Inflammatory macrophage treated with lipopolysaccharide for 4 hours (primary cell): ENCODE data around the gene DALRD3.
"Not testable (repeated sequence)": the region's sequence is repeated elsewhere in the genome, so short reads cannot be mapped to it uniquely, and the experiment has no call there.

Experiments used
- DNase-seq: peaks from one replicate; pipeline ENCODE4 v3.0.0-alpha.2; 2020

DALRD3 gene

DNA sequence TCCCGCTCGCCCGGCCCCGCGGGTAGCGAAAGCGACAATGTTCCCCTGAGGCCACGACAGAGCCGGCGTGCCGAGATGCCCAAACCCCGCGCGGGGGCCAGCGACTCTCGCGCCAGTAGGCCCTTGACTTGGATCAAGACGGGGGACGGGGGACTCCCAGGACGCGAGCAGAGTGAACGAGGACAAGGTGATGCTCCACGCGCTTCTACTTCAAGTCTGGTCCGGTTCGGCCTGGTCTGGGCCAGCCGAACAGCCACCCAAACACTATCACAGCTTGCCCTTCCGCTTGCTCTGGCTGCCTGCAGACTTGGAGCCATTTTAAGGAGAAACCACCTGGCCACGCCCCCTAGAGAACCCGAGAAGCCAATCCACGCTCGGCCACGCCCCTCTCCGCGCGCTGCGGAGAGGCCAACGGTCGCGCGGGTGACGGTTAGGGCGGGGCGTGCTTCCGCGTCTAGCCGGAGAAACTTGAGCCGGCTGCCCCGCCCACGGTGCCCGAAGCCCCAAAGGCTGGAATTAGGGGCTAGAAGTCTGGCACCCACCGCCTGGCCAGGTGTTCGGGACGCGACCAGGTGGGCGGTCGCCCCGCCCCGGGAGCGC is 2.9 kb upstream of the DALRD3 start:
- peak; percentile 99 for DNase-seq

GRCh38 chr3:49020330-49021212 is 2.2 kb upstream of the DALRD3 start:
- peak; percentile 82 for DNase-seq

DNA sequence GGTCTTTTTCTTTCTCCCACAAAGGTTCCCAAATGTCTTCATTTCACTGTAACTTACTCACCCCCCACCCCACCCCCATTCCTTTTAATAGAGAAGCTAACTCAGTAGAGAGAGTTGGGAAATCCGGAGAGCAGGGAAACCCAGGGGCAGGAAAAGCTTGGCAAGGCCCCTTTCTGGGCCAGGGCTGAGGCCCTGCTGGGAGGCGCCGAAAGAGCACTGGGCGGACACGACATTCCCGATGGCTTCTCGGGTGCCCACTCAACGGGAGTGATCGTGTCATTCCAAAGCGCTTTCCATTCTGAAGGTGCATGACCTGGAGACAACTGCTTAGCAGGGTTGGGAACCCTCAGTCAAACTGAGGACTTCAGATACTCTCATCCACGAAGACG is 1.6 kb upstream of the DALRD3 start:
- peak; percentile 71 for DNase-seq

GRCh38 chr3:49018707-49019006 is 277 bp upstream of the DALRD3 start:
- no peak for DNase-seq

- no peak for DNase-seq
These were observed 980 bp downstream of the DALRD3 start for GRCh38 chr3:49017229-49017970.

- DNase-seq = no peak
These were observed 1.8 kb downstream of the DALRD3 start for GRCh38 chr3:49016414-49017228.

- DNase-seq = no peak
These were observed 2.6 kb downstream of the DALRD3 start for GRCh38 chr3:49015765-49016164.

DNA sequence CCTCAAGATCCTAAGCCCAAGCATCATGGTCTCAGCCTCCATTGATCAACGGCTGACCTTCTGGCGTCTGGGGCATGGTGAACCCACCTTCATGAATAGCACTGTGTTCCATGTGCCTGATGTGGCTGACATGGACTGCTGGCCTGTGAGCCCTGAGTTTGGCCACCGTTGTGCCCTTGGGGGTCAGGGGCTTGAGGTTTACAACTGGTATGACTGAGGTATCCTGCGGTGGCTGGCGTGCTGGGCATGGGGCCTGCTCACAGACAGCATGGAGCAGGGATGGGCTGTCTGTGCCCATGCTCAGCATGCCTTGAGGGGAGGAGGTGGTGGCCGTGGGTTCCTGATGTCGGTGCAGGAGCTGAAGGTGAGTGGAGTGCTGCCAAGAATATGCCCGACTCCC is 3.3 kb downstream of the DALRD3 start:
- no peak for DNase-seq

- peak; percentile 35 for DNase-seq
These were observed 4.4 kb downstream of the DALRD3 start for GRCh38 chr3:49013738-49014660.

DNA sequence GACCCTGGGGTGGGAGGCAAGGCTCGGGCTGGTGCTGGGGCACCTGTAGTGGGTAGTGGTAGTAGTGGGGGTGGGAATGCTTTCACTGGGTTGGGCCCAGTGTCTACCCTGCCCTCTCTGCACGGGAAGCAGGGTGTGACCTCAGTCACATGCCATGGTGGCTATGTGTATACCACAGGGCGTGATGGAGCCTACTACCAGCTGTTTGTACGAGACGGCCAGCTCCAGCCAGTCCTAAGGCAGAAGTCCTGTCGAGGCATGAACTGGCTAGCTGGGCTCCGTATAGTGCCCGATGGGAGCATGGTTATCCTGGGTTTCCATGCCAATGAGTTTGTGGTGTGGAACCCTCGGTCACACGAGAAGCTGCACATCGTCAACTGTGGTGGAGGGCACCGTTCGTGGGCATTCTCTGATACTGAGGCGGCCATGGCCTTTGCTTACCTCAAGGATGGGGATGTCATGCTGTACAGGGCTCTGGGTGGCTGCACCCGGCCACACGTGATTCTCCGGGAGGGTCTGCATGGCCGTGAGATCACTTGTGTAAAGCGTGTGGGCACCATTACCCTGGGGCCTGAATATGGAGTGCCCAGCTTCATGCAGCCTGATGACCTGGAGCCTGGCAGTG is 5.2 kb downstream of the DALRD3 start:
- no peak for DNase-seq

GRCh38 chr3:49012441-49013017 is 5.9 kb downstream of the DALRD3 start:
- no peak for DNase-seq

DNA sequence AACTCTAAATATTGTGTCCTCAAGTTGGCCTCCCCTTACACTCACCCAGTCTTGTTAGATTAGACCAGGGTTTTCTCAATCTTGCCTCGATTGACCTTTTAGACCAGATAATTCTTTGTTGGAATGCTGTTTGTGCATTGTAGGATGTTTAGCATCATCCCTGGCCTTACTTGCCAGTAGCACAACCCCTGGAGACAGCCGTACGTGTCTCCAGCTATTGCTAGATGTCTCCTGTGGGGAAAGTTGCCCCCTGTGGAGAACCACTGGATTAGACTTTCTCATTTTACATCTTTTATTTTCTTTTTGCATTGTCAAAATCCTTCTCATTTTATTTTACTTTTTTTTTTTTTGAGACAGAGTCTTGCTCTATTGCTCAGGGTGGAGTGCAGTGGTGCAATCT is 9.0 kb downstream of the DALRD3 start:
- no peak for DNase-seq

DNA sequence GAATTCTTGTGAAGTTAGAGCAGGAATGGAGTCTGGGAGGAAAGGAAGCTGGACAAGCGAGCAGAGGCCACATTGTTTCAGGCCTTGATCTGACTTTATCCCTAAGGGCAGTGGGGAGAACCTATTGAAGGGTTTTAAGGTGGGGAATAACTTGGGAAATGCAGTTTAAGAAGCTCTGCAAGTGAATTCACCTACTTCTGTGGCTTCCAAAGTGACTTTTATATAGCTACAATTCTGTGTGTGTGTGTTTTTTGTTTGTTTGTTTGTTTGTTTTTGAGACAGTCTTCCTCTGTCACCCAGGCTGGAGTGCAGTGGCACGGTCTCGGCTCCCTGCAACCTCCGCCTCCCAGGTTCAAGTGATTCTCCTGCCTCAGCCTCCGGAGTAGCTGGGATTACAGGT is 9.8 kb downstream of the DALRD3 start:
- DNase-seq = not testable (repeated sequence)

DNA sequence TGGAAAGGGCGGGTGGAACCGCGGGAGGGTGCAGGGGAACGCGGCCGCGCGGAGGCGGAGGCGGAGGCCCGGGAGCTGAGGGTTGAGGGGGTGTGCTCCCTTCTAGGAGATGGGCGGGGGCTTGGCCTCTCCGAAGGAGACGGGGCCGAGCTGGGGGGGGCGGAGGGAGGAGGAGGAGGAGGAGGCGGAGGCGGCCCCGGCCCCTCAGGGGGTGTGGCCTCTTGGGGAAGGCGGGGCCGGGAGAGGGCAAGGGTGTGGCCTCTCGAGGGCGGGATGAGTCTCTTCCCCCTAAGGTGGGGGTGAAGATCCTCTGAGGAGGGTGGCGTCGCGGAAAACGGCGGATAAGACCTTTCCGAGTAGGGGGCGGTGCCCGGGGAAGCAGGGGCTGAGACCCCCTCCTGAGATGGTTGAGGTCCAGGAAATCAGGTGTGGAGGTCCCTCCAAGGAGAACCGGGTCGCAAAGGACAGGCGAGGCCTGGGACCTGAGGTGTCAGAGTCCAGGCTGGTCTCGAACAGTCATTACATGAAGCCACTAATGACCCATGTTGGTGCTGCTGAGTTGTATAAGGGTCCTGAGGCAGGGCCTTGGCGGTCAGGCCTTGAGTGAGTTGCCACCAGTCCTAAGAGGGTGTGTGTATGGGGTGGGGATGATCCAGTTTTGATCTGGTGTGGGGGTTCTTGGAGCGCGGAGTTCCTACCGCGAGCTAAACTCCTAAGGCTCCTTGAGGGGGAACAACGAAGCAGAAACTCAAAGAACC is 10.4 kb downstream of the DALRD3 start:
- DNase-seq = peak; percentile 68

DNA sequence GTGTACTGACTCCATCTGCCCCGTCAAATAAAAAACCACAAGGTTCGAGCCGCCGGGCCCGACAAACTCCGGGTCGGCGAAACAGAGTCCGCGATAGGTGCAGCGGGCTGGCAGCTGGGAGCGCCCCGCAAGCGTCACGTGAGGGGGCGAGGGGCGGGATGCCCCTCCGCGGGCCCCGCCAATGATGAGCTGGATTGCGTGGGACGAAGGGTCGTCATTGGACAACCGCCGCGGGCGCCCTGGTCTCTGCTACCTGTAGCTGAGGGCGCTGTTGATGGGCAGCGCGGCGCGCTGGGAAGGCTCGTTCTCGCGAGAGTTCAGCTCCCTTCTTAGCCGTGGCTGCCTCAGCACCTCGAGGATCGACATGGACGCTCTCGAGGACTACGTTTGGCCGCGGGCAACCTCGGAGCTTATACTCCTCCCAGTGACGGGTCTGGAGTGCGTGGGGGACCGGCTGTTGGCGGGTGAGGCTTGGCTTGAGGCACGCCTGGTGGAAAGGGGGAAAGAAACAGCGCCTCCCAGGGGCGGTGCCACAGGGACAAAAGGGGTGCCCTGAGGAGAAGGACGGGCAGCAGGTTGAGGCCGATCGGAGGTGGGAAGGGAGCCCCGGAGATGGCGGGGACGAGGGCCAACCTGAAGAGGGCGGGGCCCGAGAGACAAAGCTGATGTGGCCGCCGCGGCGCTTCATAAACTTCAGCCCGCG is 11.2 kb downstream of the DALRD3 start, which contains the start of gene WDR6:
Gene WDR6 (plus strand): TSS at position 324 of the 703 bp plus-strand sequence. CDS start 41 bp downstream, at position 365.
- peak; percentile 88 for DNase-seq

DNA sequence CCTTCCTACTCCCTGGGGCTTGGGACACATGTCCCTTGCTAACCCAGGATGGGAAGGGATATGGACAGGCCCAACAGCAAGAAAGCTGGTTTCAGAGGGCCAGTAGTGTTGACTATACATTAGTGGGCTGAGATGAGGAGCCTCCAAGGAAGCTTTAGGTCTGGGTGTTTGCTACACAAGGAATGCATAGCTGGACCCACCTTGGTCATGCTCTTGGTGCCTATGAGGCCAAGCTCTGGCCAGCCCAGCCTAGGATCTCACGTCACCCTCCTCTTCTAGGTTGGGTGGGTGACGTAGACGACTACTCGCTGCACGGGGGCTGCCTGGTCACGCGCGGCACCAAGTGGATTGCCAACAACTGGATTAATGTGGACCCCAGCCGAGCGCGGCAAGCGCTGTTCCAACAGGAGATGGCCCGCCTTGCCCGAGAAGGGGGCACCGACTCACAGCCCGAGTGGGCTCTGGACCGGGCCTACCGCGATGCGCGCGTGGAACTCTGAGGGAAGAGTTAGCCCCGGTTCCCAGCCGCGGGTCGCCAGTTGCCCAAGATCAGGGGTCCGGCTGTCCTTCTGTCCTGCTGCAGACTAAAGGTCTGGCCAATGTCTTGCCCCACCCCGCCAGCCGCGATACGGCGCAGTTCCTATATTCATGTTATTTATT is 11.8 kb downstream of the DALRD3 start:
- peak; percentile 15 for DNase-seq

GRCh38 chr3:49005998-49006397 is 12.4 kb downstream of the DALRD3 start:
- no peak for DNase-seq

DNA sequence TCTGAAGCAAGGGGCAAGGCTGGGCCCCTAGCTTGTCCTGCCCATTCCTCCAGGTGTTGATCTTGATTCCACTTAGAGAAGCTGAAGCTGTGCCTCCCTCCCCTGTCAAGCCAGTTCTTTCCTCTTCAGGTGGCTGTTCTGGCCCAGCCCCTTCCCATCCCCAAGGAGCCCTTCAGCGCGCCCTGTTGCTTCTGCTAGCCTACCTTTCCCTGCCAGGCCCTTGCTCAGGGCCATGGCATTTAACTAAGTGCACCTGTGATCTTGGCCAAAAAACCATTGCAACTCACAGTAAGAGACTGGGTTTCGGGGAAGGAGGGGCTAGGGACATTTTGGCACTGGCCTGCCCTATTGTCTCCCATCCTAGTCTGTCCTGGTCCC is 13.1 kb downstream of the DALRD3 start:
- DNase-seq = no peak
